Neural crest cell (in vitro differentiated cells): Measurements from ENCODE around the gene CDKAL1. TPM values are rescaled to one million over a fixed set of nuclear protein-coding genes. Genes with fewer than 3 reads are reported as not detected.

Experiments
- DNase-seq: peaks from one replicate; pipeline ENCODE4 v3.0.0; 2021; ENCODE audit warnings: low read depth, mixed read lengths, low spot score
- H3K27ac Mint-ChIP-seq: one replicate; pipeline ENCODE4 v1.8.0; 2021; ENCODE audit warnings: mild to moderate bottlenecking, mixed read lengths; ENCODE audit not compliant: unreplicated experiment
- H3K27me3 Mint-ChIP-seq: 2 replicates; pipeline ENCODE4 v1.8.0; 2021; ENCODE audit warnings: low read depth, mild to moderate bottlenecking, mixed read lengths
- H3K36me3 Mint-ChIP-seq: 2 replicates; pipeline ENCODE4 v1.8.0; 2021; ENCODE audit warnings: low read depth, mild to moderate bottlenecking, mixed read lengths
- H3K4me1 Mint-ChIP-seq: 2 replicates; pipeline ENCODE4 v1.8.0; 2021; ENCODE audit warnings: mixed read lengths
- H3K4me3 Mint-ChIP-seq: one replicate; pipeline ENCODE4 v1.8.0; 2021; ENCODE audit warnings: mild to moderate bottlenecking, mixed read lengths
- H3K9me3 Mint-ChIP-seq: 2 replicates; pipeline ENCODE4 v1.8.0; 2021; ENCODE audit warnings: mixed read lengths
- total RNA-seq: library from RNA; stranded (reverse); gene quantifications from 2 replicates; pipeline ENCODE4 v1.2.1, GENCODE V29; 2021
- TF ChIP-seq, protein P1 (sequence below): fragments of 200-600 bp; sonication (generic); conservative IDR thresholded peaks from 2 replicates; pipeline ENCODE4 v1.5.0; 2021; ENCODE audit warnings: antibody characterized with exemption, mild to moderate bottlenecking

Gene CDKAL1
- total RNA-seq, 1 donor from 2014 or later: 25.4 TPM

DNA sequence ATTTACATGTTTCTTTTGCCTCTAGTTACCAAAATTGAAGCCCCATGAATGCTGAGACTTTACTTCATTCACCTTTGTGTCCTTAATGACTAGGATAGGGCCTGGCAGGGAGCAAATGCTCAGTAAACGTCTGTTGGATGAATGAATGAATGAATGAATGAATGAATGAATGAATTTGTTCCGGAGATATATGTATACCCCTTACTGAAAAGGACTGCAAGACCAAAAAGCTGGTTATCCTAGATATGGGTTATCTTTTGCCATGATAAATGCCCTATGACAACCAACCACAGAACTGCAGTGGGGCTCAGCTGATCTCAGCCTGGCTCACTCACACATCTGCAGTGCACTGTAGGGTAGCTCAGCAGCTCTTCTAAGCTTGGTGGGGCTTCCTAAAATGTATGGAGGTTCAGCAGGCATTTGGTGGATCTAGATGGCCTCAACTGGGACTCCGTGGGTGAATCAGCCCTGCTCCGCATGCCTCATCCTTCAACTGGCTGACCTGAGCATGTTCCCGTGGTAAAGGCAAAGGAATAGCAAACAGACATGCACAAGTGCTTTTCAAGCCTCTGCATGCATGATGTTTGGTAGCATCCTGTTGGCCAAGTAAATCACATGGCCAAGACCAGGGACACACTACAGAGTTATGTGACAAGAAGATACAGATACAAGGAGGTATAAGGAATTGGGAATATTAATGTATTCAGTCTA, 680.6 kb downstream of the CDKAL1 start:
- TF ChIP-seq, protein P1, sequence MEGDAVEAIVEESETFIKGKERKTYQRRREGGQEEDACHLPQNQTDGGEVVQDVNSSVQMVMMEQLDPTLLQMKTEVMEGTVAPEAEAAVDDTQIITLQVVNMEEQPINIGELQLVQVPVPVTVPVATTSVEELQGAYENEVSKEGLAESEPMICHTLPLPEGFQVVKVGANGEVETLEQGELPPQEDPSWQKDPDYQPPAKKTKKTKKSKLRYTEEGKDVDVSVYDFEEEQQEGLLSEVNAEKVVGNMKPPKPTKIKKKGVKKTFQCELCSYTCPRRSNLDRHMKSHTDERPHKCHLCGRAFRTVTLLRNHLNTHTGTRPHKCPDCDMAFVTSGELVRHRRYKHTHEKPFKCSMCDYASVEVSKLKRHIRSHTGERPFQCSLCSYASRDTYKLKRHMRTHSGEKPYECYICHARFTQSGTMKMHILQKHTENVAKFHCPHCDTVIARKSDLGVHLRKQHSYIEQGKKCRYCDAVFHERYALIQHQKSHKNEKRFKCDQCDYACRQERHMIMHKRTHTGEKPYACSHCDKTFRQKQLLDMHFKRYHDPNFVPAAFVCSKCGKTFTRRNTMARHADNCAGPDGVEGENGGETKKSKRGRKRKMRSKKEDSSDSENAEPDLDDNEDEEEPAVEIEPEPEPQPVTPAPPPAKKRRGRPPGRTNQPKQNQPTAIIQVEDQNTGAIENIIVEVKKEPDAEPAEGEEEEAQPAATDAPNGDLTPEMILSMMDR: no peak
- peaks cover 12% of the 10 kb centered on the region for H3K36me3 Mint-ChIP-seq
- H3K4me3 Mint-ChIP-seq: no peak overlapping the region
- H3K27me3 Mint-ChIP-seq: no peaks in the 10 kb centered on the region
- peaks cover 10% of the 10 kb centered on the region for H3K4me1 Mint-ChIP-seq
- H3K27ac Mint-ChIP-seq: no peak overlapping the region
- peaks cover 2% of the 10 kb centered on the region for H3K9me3 Mint-ChIP-seq
- no peak for DNase-seq

DNA sequence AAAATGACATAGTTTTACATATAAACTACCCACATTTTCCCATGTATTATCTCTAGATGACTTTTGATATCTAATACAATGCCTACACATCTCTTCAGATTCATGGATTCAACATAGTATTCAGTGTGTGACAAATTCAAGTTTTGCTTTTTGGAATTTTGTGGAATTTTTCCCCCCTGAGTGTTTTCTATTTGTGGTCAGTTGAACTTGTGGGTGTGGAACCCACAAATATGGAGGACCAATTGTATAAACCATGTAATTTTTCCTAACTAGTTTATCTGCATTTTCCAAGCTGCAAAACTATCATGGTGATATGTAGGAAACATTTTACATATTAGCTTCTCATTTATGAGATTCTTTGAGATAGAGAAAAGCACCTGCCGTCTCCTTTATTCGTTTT, 685.0 kb downstream of the CDKAL1 start:
- Mint-ChIP-seq H3K9me3 (no peaks in the 10 kb centered on the region), H3K27ac (no peak overlapping the region), H3K4me1 (no peaks in the 10 kb centered on the region), H3K36me3 (peaks cover 3% of the 10 kb centered on the region), H3K27me3 (no peaks in the 10 kb centered on the region), H3K4me3 (no peak overlapping the region)
- DNase-seq: no peak
- TF ChIP-seq, protein P1: no peak

DNA sequence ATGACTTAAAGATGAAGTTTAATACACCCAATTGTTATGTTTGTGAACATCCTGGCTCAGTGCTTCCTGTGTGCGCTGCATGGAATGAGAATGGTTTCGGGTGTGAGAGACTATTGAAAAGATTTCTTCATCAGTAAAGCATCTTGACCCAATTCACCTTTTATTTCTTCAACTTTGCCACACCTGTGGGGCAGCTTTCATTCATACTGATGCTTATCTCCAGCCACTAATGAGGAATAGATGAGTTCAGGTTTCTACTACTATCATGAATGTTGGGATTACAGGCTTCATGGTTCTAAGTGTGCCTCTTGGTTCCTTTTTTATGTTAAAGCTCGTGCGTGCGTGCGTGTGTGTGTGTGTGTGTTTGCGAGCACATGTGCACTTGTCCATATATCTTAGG, 685.6 kb downstream of the CDKAL1 start:
- Mint-ChIP-seq H3K4me1 (no peaks in the 10 kb centered on the region), H3K36me3 (peaks cover 3% of the 10 kb centered on the region), H3K27me3 (no peaks in the 10 kb centered on the region), H3K27ac (no peak overlapping the region), H3K4me3 (no peak overlapping the region), H3K9me3 (no peaks in the 10 kb centered on the region)
- TF ChIP-seq, protein P1: no peak
- no peak for DNase-seq

DNA sequence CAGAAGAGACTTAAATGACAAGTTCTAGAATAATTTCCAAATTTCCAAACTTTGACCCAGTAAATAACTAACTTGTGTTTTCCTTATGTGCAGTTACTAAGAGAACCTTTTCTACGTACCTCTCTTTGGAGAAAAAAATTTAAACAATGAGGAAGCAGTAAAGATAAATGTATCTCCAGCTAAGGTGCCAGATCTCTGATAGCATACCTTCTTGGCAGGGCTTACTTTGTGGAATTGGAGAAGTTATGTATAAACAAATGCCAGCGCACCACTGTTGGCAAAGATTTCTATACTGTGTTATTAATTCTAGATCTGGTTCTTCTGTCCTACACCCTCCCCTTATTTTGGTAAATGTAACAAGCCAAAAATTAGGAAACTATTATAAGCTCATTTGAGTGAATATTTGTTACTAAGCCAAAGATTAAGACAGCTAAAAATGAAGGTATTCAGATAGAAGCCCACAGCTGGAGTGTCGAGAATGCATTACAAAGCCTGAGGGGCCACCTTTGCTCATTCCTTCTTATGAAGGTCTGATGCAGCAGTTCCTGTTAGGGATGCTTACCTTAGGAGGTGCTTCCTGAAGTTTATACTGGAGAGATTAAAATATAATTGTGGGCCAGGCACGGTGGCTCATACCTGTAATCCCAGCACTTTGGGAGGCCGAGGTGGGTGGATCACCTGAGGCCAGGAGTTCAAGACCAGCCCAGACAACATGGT, 686.2 kb downstream of the CDKAL1 start:
- Mint-ChIP-seq H3K9me3 (no peaks in the 10 kb centered on the region), H3K4me3 (no peak overlapping the region), H3K27ac (no peak overlapping the region), H3K36me3 (peaks cover 3% of the 10 kb centered on the region), H3K27me3 (no peaks in the 10 kb centered on the region), H3K4me1 (no peaks in the 10 kb centered on the region)
- TF ChIP-seq, protein P1: no peak
- DNase-seq: no peak

DNA sequence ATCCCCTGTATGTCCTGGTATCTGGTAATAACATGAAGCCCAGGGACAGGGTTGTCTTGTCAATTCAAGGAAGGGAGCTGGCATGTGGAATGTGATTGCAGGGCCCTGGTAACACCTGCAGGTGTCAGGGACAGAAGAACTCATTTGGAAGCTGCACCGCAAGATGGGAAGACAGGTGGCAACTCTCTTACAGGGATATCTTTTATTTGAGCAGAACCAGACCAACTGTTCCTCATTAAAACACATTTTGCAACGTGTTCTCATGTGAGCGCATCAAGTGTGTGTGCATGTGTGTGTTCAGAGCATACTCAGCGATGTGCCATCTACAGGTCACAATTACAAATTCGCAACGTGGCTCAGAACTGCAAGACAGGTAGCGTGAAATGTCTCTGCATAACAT, 688.4 kb downstream of the CDKAL1 start:
- H3K4me3 Mint-ChIP-seq: no peak overlapping the region
- peaks cover 3% of the 10 kb centered on the region for H3K36me3 Mint-ChIP-seq
- DNase-seq: no peak
- H3K4me1 Mint-ChIP-seq: peaks cover 4% of the 10 kb centered on the region
- H3K9me3 Mint-ChIP-seq: no peaks in the 10 kb centered on the region
- TF ChIP-seq, protein P1: no peak
- no peaks in the 10 kb centered on the region for H3K27me3 Mint-ChIP-seq
- H3K27ac Mint-ChIP-seq: no peak overlapping the region
